ENCODE measurements around the gene RABAC1. TPM values are rescaled to one million over a fixed set of nuclear protein-coding genes. Genes with fewer than 3 reads are reported as not detected.
A peak's percentile ranks its signal among the peaks of the same experiment; 100 is the strongest.

RABAC1 gene
- total RNA-seq, 1 donor from 2014 or later: 93.4 TPM

DNA sequence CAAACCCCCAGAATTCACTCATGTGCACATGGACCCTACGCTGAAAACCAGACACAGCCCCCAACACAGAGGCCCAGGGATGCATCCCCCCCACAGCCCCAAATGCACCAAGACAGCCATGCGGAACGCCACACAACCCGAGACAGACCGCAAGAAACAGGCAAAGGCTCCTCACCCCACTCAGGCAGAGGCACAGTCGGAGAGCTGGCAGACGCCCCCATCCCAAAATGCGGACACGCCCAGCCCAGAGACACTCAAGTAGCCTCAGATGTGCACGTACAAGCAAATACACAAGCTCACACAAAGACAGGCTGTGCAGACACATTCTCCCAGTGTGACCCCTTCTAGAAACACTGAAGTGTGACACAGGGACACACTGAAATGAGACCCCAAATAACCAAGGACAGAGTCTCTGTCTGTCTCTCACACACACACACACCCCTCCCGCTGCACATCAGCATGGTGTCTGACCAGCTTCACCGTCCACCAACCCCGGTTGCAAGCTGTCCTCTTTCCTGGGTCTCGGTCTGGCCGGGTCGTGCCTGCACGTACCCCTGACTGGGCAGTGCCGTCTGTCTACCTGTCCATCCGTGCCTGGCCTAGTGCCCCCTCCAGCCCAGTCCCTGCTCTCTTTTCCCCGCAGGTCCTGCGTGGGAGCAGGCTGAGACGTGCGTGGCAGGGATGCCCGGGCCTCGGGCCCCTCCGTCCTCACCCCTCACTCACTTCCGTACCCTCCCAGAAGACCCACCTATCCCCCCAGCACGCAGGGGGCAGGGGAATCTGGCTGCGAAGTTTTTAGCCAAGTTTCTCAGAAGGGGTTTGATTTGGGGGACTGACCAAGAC lies 47.0 kb downstream of the RABAC1 start:
- no peaks in the 10 kb centered on the region for H3K4me1 Mint-ChIP-seq
- no peak for DNase-seq (ENCODE audit: low read depth, low spot score)
- H3K36me3 Mint-ChIP-seq (ENCODE audit: low read depth): no peaks in the 10 kb centered on the region
- peak overlapping the region; percentile 20 for H3K4me3 Mint-ChIP-seq
- H3K27ac Mint-ChIP-seq (ENCODE audit: unreplicated experiment): no peak overlapping the region
- H3K9me3 Mint-ChIP-seq: no peaks in the 10 kb centered on the region
- TF ChIP-seq, protein P1, sequence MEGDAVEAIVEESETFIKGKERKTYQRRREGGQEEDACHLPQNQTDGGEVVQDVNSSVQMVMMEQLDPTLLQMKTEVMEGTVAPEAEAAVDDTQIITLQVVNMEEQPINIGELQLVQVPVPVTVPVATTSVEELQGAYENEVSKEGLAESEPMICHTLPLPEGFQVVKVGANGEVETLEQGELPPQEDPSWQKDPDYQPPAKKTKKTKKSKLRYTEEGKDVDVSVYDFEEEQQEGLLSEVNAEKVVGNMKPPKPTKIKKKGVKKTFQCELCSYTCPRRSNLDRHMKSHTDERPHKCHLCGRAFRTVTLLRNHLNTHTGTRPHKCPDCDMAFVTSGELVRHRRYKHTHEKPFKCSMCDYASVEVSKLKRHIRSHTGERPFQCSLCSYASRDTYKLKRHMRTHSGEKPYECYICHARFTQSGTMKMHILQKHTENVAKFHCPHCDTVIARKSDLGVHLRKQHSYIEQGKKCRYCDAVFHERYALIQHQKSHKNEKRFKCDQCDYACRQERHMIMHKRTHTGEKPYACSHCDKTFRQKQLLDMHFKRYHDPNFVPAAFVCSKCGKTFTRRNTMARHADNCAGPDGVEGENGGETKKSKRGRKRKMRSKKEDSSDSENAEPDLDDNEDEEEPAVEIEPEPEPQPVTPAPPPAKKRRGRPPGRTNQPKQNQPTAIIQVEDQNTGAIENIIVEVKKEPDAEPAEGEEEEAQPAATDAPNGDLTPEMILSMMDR (conservative IDR thresholded peaks at IDR 0.05): no peak
- H3K27me3 Mint-ChIP-seq (ENCODE audit: low read depth): peaks cover 8% of the 10 kb centered on the region

DNA sequence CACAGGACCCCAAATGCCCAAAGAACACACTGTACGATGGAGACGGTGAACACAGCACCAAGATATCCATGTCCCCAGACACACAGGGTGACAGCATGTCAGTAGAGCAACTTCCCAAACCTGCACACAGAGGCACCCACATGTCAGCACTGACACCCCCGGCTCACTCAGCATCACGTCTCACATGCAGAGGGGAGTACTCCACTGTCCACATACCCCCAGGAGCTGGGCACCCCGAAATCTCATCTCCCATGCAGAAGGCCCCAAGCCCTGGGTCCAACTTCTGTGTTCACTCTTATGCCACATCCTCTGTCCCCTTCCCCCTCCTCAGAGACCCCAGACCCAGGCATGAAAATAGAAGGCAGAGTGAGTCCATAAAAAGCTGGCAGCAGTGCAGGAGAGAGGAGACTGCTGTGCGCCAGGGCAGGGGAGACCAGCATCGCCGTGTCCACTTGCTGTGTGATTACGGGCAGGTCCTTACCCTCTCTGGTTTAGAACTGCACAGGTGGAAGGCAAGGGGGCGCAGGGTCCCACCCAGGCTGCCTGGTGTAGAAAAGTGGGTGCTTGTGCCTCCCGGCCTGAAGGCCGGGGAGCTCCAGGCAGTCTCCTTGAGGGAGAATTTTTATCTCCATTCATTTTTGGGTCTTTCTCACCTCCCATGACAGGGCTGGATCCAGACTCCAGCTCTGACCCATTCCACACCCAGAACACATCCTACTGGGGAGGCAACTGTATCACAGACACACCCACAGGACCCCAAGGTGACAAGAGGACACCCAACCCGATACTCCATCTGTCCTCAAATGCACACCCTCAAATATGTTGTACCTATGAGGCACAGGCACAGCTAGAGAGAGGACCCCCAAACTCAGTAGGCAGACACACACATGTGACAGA lies 47.9 kb downstream of the RABAC1 start:
- no peak overlapping the region for H3K27ac Mint-ChIP-seq (ENCODE audit: unreplicated experiment)
- H3K4me3 Mint-ChIP-seq: peak overlapping the region; percentile 20
- no peak for DNase-seq (ENCODE audit: low read depth, low spot score)
- H3K9me3 Mint-ChIP-seq: no peaks in the 10 kb centered on the region
- no peaks in the 10 kb centered on the region for H3K4me1 Mint-ChIP-seq
- H3K36me3 Mint-ChIP-seq (ENCODE audit: low read depth): no peaks in the 10 kb centered on the region
- peaks cover 8% of the 10 kb centered on the region for H3K27me3 Mint-ChIP-seq (ENCODE audit: low read depth)
- TF ChIP-seq, protein P1 (conservative IDR thresholded peaks at IDR 0.05): no peak

DNA sequence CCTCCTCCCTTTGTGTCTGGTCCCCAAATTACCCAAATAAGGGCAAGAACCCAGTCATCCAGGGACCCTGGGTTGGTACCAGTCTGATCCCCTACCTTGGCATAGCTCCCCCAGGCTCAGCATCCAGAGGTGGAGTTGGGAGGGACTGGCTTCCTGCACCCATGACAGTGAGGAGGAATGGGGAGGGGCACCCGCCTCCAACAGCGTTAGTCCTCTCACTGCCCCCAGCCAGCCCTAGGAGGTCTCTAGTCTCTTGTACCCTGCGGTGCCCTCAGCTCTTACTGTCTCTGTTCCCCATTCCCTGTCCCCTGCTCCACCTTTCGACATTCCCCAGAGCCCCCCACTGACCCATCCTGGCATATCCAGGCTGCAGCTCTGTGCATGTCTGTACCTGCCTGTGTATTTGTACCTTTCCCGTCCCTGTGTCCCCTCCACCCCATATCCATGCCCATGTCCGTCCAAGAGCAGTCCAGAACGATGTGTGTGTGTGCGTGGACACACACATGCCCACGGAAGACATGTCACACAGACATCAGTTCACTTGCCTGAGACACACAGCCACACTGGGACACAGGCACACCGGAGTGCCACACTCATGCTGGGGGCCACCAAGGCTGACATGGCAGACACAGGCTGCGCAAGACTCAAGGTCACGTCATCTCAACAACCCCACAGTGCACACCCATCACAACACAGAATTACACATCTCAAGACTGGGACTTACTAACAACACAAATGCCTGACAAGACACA lies 48.7 kb downstream of the RABAC1 start:
- Mint-ChIP-seq H3K27me3 (ENCODE audit: low read depth) (peaks cover 8% of the 10 kb centered on the region), H3K4me1 (peaks cover 4% of the 10 kb centered on the region), H3K4me3 (peak overlapping the region; percentile 11), H3K36me3 (ENCODE audit: low read depth) (peaks cover 2% of the 10 kb centered on the region), H3K9me3 (no peaks in the 10 kb centered on the region), H3K27ac (ENCODE audit: unreplicated experiment) (no peak overlapping the region)
- TF ChIP-seq, protein P1 (conservative IDR thresholded peaks at IDR 0.05): no peak
- DNase-seq (ENCODE audit: low read depth, low spot score): no peak

DNA sequence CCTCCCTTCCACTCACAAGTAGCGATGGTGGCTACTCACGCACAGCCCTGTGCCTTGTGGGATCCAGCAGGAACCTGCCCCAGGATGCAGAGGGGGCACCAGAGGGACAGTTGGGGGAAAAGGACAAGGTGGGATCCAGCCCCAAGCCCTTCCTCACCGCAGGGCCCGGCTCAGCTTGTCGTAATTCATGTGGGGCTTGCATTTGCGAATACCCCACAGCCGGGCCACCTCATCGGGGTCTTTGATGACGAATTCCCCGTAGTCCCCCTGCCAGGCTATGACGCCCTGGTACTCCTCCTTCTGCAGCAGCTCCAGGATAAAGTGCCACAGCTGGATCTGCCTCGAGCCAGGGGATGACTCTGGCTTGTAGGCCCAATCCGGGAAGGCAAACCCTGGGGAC lies 49.4 kb downstream of the RABAC1 start:
- Mint-ChIP-seq H3K27ac (ENCODE audit: unreplicated experiment) (no peak overlapping the region), H3K36me3 (ENCODE audit: low read depth) (peaks cover 2% of the 10 kb centered on the region), H3K4me1 (peaks cover 4% of the 10 kb centered on the region), H3K4me3 (no peak overlapping the region), H3K9me3 (no peaks in the 10 kb centered on the region), H3K27me3 (ENCODE audit: low read depth) (peaks cover 8% of the 10 kb centered on the region)
- TF ChIP-seq, protein P1 (conservative IDR thresholded peaks at IDR 0.05): no peak
- no peak for DNase-seq (ENCODE audit: low read depth, low spot score)
